ENCODE results near the gene HEPH. TPM values are rescaled to one million over a fixed set of nuclear protein-coding genes. Genes with fewer than 3 reads are reported as not detected.
"Not testable (repeated sequence)": the region's sequence is repeated elsewhere in the genome, so short reads cannot be mapped to it uniquely, and the experiment has no call there.

Gene HEPH
- 10 to 100 TPM in 3 of 12 donors, 1 to 10 TPM in 8, not detected in 1; 2.8 to 28.3 (median 7.6) TPM for polyA plus RNA-seq (ENCODE audit: insufficient read length in 12 of 12)
- long read RNA-seq, donor 1, full-length matches to known transcripts: 5 of 78 reads
- long read RNA-seq, donor 1, partial matches to known transcripts: 73 of 78 reads
- long read RNA-seq, donor 1, other reads (novel, unspliced or antisense): 0 of 78 reads
- long read RNA-seq, donor 2, full-length matches to known transcripts: 1 of 1 reads
- long read RNA-seq, donor 2, partial matches to known transcripts: 0 of 1 reads
- long read RNA-seq, donor 2, other reads (novel, unspliced or antisense): 0 of 1 reads
- long read RNA-seq, donor 3: 0 reads
- long read RNA-seq, donor 4: 0 reads
- long read RNA-seq, donor 5: 0 reads
- long read RNA-seq, donor 6: 0 reads
- long read RNA-seq, donor 7, partial matches to known transcripts: 0 of 1 reads
- long read RNA-seq, donor 7, other reads (novel, unspliced or antisense): 0 of 1 reads
- long read RNA-seq, donor 8: 0 reads
- long read RNA-seq, donor 9: 0 reads
- long read RNA-seq, donor 10, full-length matches to known transcripts: 1 of 1 reads
- long read RNA-seq, donor 10, partial matches to known transcripts: 0 of 1 reads
- long read RNA-seq, donor 10, other reads (novel, unspliced or antisense): 0 of 1 reads
- long read RNA-seq, donor 11, full-length matches to known transcripts: 1 of 1 reads
- long read RNA-seq, donor 11, partial matches to known transcripts: 0 of 1 reads
- long read RNA-seq, donor 11, other reads (novel, unspliced or antisense): 0 of 1 reads

- DNase-seq: peak; percentile 6
Measured at GRCh38 chrX:66163849-66164411, at the start of gene HEPH. HEPH (plus strand) TSS chrX:66164247; CDS start chrX:66170571, 6,324 bp downstream.

GRCh38 chrX:66118722-66119121 lies 45.3 kb upstream of the HEPH start:
- not testable (repeated sequence) for DNase-seq

- DNase-seq: not testable (repeated sequence)
Measured at GRCh38 chrX:66121354-66121753, 42.7 kb upstream of the HEPH start.

- DNase-seq: no peak
Measured at GRCh38 chrX:66126662-66127061, 37.4 kb upstream of the HEPH start.

GRCh38 chrX:66130469-66130868 lies 33.6 kb upstream of the HEPH start:
- DNase-seq: no peak

GRCh38 chrX:66135284-66135683 lies 28.8 kb upstream of the HEPH start:
- not testable (repeated sequence) for DNase-seq

GRCh38 chrX:66142351-66142750 lies 21.7 kb upstream of the HEPH start:
- DNase-seq: no peak

GRCh38 chrX:66144258-66144657 lies 19.8 kb upstream of the HEPH start:
- no peak for DNase-seq

- DNase-seq: no peak
Measured at GRCh38 chrX:66149519-66149918, 14.5 kb upstream of the HEPH start.

- DNase-seq: no peak
Measured at GRCh38 chrX:66150163-66150562, 13.9 kb upstream of the HEPH start.

GRCh38 chrX:66162331-66162822 lies 1.7 kb upstream of the HEPH start:
- no peak for DNase-seq

GRCh38 chrX:66163447-66163846 lies 600 bp upstream of the HEPH start:
- no peak for DNase-seq

- peak; percentile 0 for DNase-seq
Measured at GRCh38 chrX:66164470-66164869, 423 bp downstream of the HEPH start.

GRCh38 chrX:66164931-66165330 lies 884 bp downstream of the HEPH start:
- no peak for DNase-seq

GRCh38 chrX:66166671-66167070 lies 2.6 kb downstream of the HEPH start:
- DNase-seq: no peak

- DNase-seq: no peak
Measured at GRCh38 chrX:66167431-66167830, 3.4 kb downstream of the HEPH start.

GRCh38 chrX:66176134-66176533 lies 12.1 kb downstream of the HEPH start:
- DNase-seq: no peak

- DNase-seq: no peak
Measured at GRCh38 chrX:66191563-66191962, 27.5 kb downstream of the HEPH start.

- DNase-seq: no peak
Measured at GRCh38 chrX:66193821-66194220, 29.8 kb downstream of the HEPH start.

- DNase-seq: no peak
Measured at GRCh38 chrX:66200050-66200664, 36.1 kb downstream of the HEPH start.

GRCh38 chrX:66200855-66201795 lies 37.1 kb downstream of the HEPH start:
- peak; percentile 3 for DNase-seq
